ENCODE results near the gene SPRN. TPM values are rescaled to one million over a fixed set of nuclear protein-coding genes. Genes with fewer than 3 reads are reported as not detected.

Gene SPRN
- total RNA-seq, 1 experiment from 2014 or later = 0.59 TPM

GRCh38 chr10:133373174-133374090 lies 51.0 kb downstream of the SPRN start, which contains the start of gene ECHS1 (continued):
- TF ChIP-seq ARID4B (CRISPR knock-in tag; IDR thresholded peaks at IDR 0.05; ENCODE audit: borderline replicate concordance) (peak; percentile 42; the same call in 1 of the 2 replicates), HMGA2 (CRISPR knock-in tag; IDR thresholded peaks at IDR 0.05) (no peak), CBFB (CRISPR knock-in tag; IDR thresholded peaks at IDR 0.05; ENCODE audit: low read depth) (peak; percentile 60; the same call in 1 of the 2 replicates), NR3C1 (CRISPR knock-in tag; conservative IDR thresholded peaks at IDR 0.05; ENCODE audit: low read depth) (no peak)
- TF ChIP-seq, protein P1, sequence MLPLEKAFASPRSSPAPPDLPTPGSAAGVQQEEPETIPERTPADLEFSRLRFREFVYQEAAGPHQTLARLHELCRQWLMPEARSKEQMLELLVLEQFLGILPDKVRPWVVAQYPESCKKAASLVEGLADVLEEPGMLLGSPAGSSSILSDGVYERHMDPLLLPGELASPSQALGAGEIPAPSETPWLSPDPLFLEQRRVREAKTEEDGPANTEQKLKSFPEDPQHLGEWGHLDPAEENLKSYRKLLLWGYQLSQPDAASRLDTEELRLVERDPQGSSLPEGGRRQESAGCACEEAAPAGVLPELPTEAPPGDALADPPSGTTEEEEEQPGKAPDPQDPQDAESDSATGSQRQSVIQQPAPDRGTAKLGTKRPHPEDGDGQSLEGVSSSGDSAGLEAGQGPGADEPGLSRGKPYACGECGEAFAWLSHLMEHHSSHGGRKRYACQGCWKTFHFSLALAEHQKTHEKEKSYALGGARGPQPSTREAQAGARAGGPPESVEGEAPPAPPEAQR (CRISPR knock-in tag; IDR thresholded peaks at IDR 0.05) = no peak

- CTCF ChIA-PET = interaction anchor here (1.6 kb wide), 1 partner anchor 43 kb away, joined by 7 read pairs; no protein-coding TSS in a partner anchor
- H3K36me3 Mint-ChIP-seq = peaks cover 22% of the 10 kb centered on the region
- no peak for TF ChIP-seq ZNF317 (CRISPR knock-in tag; IDR thresholded peaks at IDR 0.05; ENCODE audit: borderline replicate concordance, low read depth)
- TF ChIP-seq, protein P2, sequence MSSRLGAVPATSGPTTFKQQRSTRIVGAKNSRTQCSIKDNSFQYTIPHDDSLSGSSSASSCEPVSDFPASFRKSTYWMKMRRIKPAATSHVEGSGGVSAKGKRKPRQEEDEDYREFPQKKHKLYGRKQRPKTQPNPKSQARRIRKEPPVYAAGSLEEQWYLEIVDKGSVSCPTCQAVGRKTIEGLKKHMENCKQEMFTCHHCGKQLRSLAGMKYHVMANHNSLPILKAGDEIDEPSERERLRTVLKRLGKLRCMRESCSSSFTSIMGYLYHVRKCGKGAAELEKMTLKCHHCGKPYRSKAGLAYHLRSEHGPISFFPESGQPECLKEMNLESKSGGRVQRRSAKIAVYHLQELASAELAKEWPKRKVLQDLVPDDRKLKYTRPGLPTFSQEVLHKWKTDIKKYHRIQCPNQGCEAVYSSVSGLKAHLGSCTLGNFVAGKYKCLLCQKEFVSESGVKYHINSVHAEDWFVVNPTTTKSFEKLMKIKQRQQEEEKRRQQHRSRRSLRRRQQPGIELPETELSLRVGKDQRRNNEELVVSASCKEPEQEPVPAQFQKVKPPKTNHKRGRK (CRISPR knock-in tag; IDR thresholded peaks at IDR 0.05; ENCODE audit: borderline replicate concordance) = no peak
- TF ChIP-seq, protein P3, sequence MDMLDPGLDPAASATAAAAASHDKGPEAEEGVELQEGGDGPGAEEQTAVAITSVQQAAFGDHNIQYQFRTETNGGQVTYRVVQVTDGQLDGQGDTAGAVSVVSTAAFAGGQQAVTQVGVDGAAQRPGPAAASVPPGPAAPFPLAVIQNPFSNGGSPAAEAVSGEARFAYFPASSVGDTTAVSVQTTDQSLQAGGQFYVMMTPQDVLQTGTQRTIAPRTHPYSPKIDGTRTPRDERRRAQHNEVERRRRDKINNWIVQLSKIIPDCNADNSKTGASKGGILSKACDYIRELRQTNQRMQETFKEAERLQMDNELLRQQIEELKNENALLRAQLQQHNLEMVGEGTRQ (CRISPR knock-in tag; IDR thresholded peaks at IDR 0.05) = no peak
- no peak for TF ChIP-seq HMGA2 (CRISPR knock-in tag; IDR thresholded peaks at IDR 0.05)
- no peak for TF ChIP-seq ZNF425 (CRISPR knock-in tag; conservative IDR thresholded peaks at IDR 0.05)
- TF ChIP-seq, protein P4, sequence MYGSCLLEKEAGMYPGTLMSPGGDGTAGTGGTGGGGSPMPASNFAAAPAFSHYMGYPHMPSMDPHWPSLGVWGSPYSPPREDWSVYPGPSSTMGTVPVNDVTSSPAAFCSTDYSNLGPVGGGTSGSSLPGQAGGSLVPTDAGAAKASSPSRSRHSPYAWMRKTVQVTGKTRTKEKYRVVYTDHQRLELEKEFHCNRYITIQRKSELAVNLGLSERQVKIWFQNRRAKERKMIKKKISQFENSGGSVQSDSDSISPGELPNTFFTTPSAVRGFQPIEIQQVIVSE (CRISPR knock-in tag; IDR thresholded peaks at IDR 0.05; ENCODE audit: borderline replicate concordance) = no peak
- TF ChIP-seq MYBL2 (CRISPR knock-in tag; IDR thresholded peaks at IDR 0.05) = no peak
Measured at GRCh38 chr10:133372507-133372906, 51.9 kb downstream of the SPRN start.

More at GRCh38 chr10:133372507-133372906, 51.9 kb downstream of the SPRN start:
- Mint-ChIP-seq H3K4me1 (peaks cover 2% of the 10 kb centered on the region; the same call in 1 of the 2 replicates), H3K27ac (no peak overlapping the region), H3K4me3 (peak overlapping the region; percentile 69), H3K9me3 (no peaks in the 10 kb centered on the region), H3K27me3 (ENCODE audit: low read depth) (peaks cover 38% of the 10 kb centered on the region)
- DNase-seq (ENCODE audit: low spot score) (no peak), ATAC-seq (no peak)
- POLR2A ChIA-PET = no interaction called here

Small RNA genes within 50 kb of the gene (microRNA-seq; reads per million reads assigned to microRNA genes)
- 10.8 reads per million, percentile 27 among the genes with 10 or more reads in this experiment for gene MIR3944 (ENCODE audit: borderline number of aligned reads)

Other genes with a start within 250 kb of the SPRN start
- gene UTF1, start 194.4 kb downstream of the SPRN start, total RNA-seq (2021) = 140 to 196 TPM (median 143 TPM) in 3 replicates
- 21.5 to 28.0 TPM (median 22.5 TPM) in 3 replicates for gene VENTX, start 186.8 kb downstream of the SPRN start, total RNA-seq (2021)
- gene ADAM8, start 147.8 kb downstream of the SPRN start, total RNA-seq (2021) = 7.2 to 9.5 TPM (median 7.2 TPM) in 3 replicates
- 53.2 to 62.5 TPM (median 53.8 TPM) in 3 replicates for gene TUBGCP2, start 115.8 kb downstream of the SPRN start, total RNA-seq (2021)
- gene ZNF511, start 115.7 kb downstream of the SPRN start, total RNA-seq (2021) = 69.6 to 86.4 TPM (median 73.2 TPM) in 3 replicates
- gene CALY, start 87.7 kb downstream of the SPRN start, total RNA-seq (2021) = 0.63 to 1.8 TPM (median 1.4 TPM) in 3 replicates
- gene PRAP1, start 77.3 kb downstream of the SPRN start, total RNA-seq (2021) = 0.31 to 0.48 TPM in 2 of 3 replicates, not detected in the other
- gene FUOM, start 66.6 kb downstream of the SPRN start, total RNA-seq (2021) = 31.3 to 40.5 TPM (median 33.8 TPM) in 3 replicates
- 84.1 to 91.8 TPM (median 88.8 TPM) in 3 replicates for gene ECHS1, start 51.3 kb downstream of the SPRN start, total RNA-seq (2021)
- gene PAOX, start 45.4 kb downstream of the SPRN start, total RNA-seq (2021) = 3.6 to 5.6 TPM (median 5.2 TPM) in 3 replicates
- gene MTG1, start 30.5 kb downstream of the SPRN start, total RNA-seq (2021) = 51.8 to 63.0 TPM (median 53.0 TPM) in 3 replicates
- 0.57 to 1.2 TPM (median 1.1 TPM) in 3 replicates for gene SCART1, start 29.3 kb upstream of the SPRN start, total RNA-seq (2021)
- 1.0 to 2.6 TPM (median 1.3 TPM) in 3 replicates for gene CYP2E1, start 102.7 kb upstream of the SPRN start, total RNA-seq (2021)
- not detected in 3 replicates for gene SYCE1, start 141.0 kb upstream of the SPRN start, total RNA-seq (2021)
- not detected in 3 replicates for gene FRG2B, start 202.2 kb upstream of the SPRN start, total RNA-seq (2021)

Measured in WTC11 (cell line).